ENCODE measurements around the gene ORC5.

ORC5 gene

GRCh38 chr7:104160375-104160774, 47.4 kb downstream of the ORC5 start:
- no peaks in the 10 kb centered on the region for H3K9me3 ChIP-seq (ENCODE audit: control insufficient read depth, low read length)
- H3K27me3 ChIP-seq (ENCODE audit: control insufficient read depth, insufficient read depth, low read length, poor library complexity, severe bottlenecking), result no peaks in the 10 kb centered on the region
- H3K36me3 ChIP-seq (ENCODE audit: control insufficient read depth, insufficient read depth, low read length), result no peaks in the 10 kb centered on the region
- H3K4me3 ChIP-seq (ENCODE audit: insufficient read depth, low read depth, low read length), result no peak overlapping the region
- H3K4me1 ChIP-seq (ENCODE audit: control insufficient read depth, insufficient read depth, low read length), result no peaks in the 10 kb centered on the region
- H3K27ac ChIP-seq (ENCODE audit: insufficient read depth, low read depth, low read length, poor library complexity, severe bottlenecking), result no peak overlapping the region

- 40% methylated on average over 2 of the region's 2 CpGs; no CpG with 5 or more reads in 1 of the 2 experiments for WGBS, 2 experiments
- no peaks in the 10 kb centered on the region for H3K36me3 ChIP-seq (ENCODE audit: control insufficient read depth, insufficient read depth, low read length)
- no peak overlapping the region for H3K27ac ChIP-seq (ENCODE audit: insufficient read depth, low read depth, low read length, poor library complexity, severe bottlenecking)
- no peaks in the 10 kb centered on the region for H3K4me1 ChIP-seq (ENCODE audit: control insufficient read depth, insufficient read depth, low read length)
- no peaks in the 10 kb centered on the region for H3K27me3 ChIP-seq (ENCODE audit: control insufficient read depth, insufficient read depth, low read length, poor library complexity, severe bottlenecking)
- no peak overlapping the region for H3K4me3 ChIP-seq (ENCODE audit: insufficient read depth, low read depth, low read length)
- no peaks in the 10 kb centered on the region for H3K9me3 ChIP-seq (ENCODE audit: control insufficient read depth, low read length)
These were observed 51.0 kb downstream of the ORC5 start for GRCh38 chr7:104156842-104157277.

GRCh38 chr7:104153287-104153686, 54.5 kb downstream of the ORC5 start:
- Histone ChIP-seq H3K27me3 (ENCODE audit: control insufficient read depth, insufficient read depth, low read length, poor library complexity, severe bottlenecking) (no peaks in the 10 kb centered on the region), H3K36me3 (ENCODE audit: control insufficient read depth, insufficient read depth, low read length) (no peaks in the 10 kb centered on the region), H3K4me1 (ENCODE audit: control insufficient read depth, insufficient read depth, low read length) (no peaks in the 10 kb centered on the region), H3K27ac (ENCODE audit: insufficient read depth, low read depth, low read length, poor library complexity, severe bottlenecking) (no peak overlapping the region), H3K4me3 (ENCODE audit: insufficient read depth, low read depth, low read length) (no peak overlapping the region), H3K9me3 (ENCODE audit: control insufficient read depth, low read length) (no peaks in the 10 kb centered on the region)
- WGBS, 2 experiments, result 66 to 72% methylated on average over 4 of the region's 4 CpGs

- 90 to 100% methylated on average over 1 of the region's 1 CpG for WGBS, 2 experiments
- Histone ChIP-seq H3K9me3 (ENCODE audit: control insufficient read depth, low read length) (no peaks in the 10 kb centered on the region), H3K36me3 (ENCODE audit: control insufficient read depth, insufficient read depth, low read length) (no peaks in the 10 kb centered on the region), H3K27me3 (ENCODE audit: control insufficient read depth, insufficient read depth, low read length, poor library complexity, severe bottlenecking) (no peaks in the 10 kb centered on the region), H3K4me3 (ENCODE audit: insufficient read depth, low read depth, low read length) (no peak overlapping the region), H3K27ac (ENCODE audit: insufficient read depth, low read depth, low read length, poor library complexity, severe bottlenecking) (no peak overlapping the region), H3K4me1 (ENCODE audit: control insufficient read depth, insufficient read depth, low read length) (no peaks in the 10 kb centered on the region)
These were observed 55.3 kb downstream of the ORC5 start for GRCh38 chr7:104152468-104152867.

- Histone ChIP-seq H3K9me3 (ENCODE audit: control insufficient read depth, low read length) (no peaks in the 10 kb centered on the region), H3K27me3 (ENCODE audit: control insufficient read depth, insufficient read depth, low read length, poor library complexity, severe bottlenecking) (no peaks in the 10 kb centered on the region), H3K4me1 (ENCODE audit: control insufficient read depth, insufficient read depth, low read length) (no peaks in the 10 kb centered on the region), H3K27ac (ENCODE audit: insufficient read depth, low read depth, low read length, poor library complexity, severe bottlenecking) (no peak overlapping the region), H3K4me3 (ENCODE audit: insufficient read depth, low read depth, low read length) (no peak overlapping the region), H3K36me3 (ENCODE audit: control insufficient read depth, insufficient read depth, low read length) (no peaks in the 10 kb centered on the region)
- 90 to 100% methylated on average over 1 of the region's 1 CpG for WGBS, 2 experiments
These were observed 57.3 kb downstream of the ORC5 start for GRCh38 chr7:104150470-104150869.

- Histone ChIP-seq H3K4me1 (ENCODE audit: control insufficient read depth, insufficient read depth, low read length) (no peaks in the 10 kb centered on the region), H3K9me3 (ENCODE audit: control insufficient read depth, low read length) (no peaks in the 10 kb centered on the region)
These were observed 58.0 kb downstream of the ORC5 start for GRCh38 chr7:104149822-104150221.

GRCh38 chr7:104142147-104142546, 65.7 kb downstream of the ORC5 start:
- H3K9me3 ChIP-seq (ENCODE audit: control insufficient read depth, low read length), result no peaks in the 10 kb centered on the region
- H3K36me3 ChIP-seq (ENCODE audit: control insufficient read depth, insufficient read depth, low read length), result no peaks in the 10 kb centered on the region
- H3K4me3 ChIP-seq (ENCODE audit: insufficient read depth, low read depth, low read length), result no peak overlapping the region
- WGBS, 2 experiments, result 83 to 88% methylated on average over 1 to 2 of the region's 2 CpGs
- H3K4me1 ChIP-seq (ENCODE audit: control insufficient read depth, insufficient read depth, low read length), result no peaks in the 10 kb centered on the region
- no peak overlapping the region for H3K27ac ChIP-seq (ENCODE audit: insufficient read depth, low read depth, low read length, poor library complexity, severe bottlenecking)
- H3K27me3 ChIP-seq (ENCODE audit: control insufficient read depth, insufficient read depth, low read length, poor library complexity, severe bottlenecking), result no peaks in the 10 kb centered on the region

More at GRCh38 chr7:104149822-104150221, 58.0 kb downstream of the ORC5 start:
- Histone ChIP-seq H3K27me3 (ENCODE audit: control insufficient read depth, insufficient read depth, low read length, poor library complexity, severe bottlenecking) (no peaks in the 10 kb centered on the region), H3K4me3 (ENCODE audit: insufficient read depth, low read depth, low read length) (no peak overlapping the region), H3K36me3 (ENCODE audit: control insufficient read depth, insufficient read depth, low read length) (no peaks in the 10 kb centered on the region), H3K27ac (ENCODE audit: insufficient read depth, low read depth, low read length, poor library complexity, severe bottlenecking) (no peak overlapping the region)
- WGBS, 2 experiments, result 96 to 100% methylated on average over 1 to 2 of the region's 2 CpGs

- Histone ChIP-seq H3K36me3 (ENCODE audit: control insufficient read depth, insufficient read depth, low read length) (peaks cover 6% of the 10 kb centered on the region), H3K4me1 (ENCODE audit: control insufficient read depth, insufficient read depth, low read length) (no peaks in the 10 kb centered on the region)
These were observed 69.8 kb downstream of the ORC5 start for GRCh38 chr7:104137971-104138370.

GRCh38 chr7:104137511-104137910, 70.3 kb downstream of the ORC5 start:
- no peaks in the 10 kb centered on the region for H3K27me3 ChIP-seq (ENCODE audit: control insufficient read depth, insufficient read depth, low read length, poor library complexity, severe bottlenecking)
- no peaks in the 10 kb centered on the region for H3K9me3 ChIP-seq (ENCODE audit: control insufficient read depth, low read length)
- H3K27ac ChIP-seq (ENCODE audit: insufficient read depth, low read depth, low read length, poor library complexity, severe bottlenecking), result no peak overlapping the region
- H3K4me1 ChIP-seq (ENCODE audit: control insufficient read depth, insufficient read depth, low read length), result no peaks in the 10 kb centered on the region
- H3K4me3 ChIP-seq (ENCODE audit: insufficient read depth, low read depth, low read length), result no peak overlapping the region
- 93 to 94% methylated on average over 10 of the region's 10 CpGs for WGBS, 2 experiments
- peaks cover 6% of the 10 kb centered on the region for H3K36me3 ChIP-seq (ENCODE audit: control insufficient read depth, insufficient read depth, low read length)

More at GRCh38 chr7:104137971-104138370, 69.8 kb downstream of the ORC5 start:
- WGBS, 2 experiments, result 88 to 89% methylated on average over 7 of the region's 7 CpGs
- no peak overlapping the region for H3K4me3 ChIP-seq (ENCODE audit: insufficient read depth, low read depth, low read length)
- H3K27ac ChIP-seq (ENCODE audit: insufficient read depth, low read depth, low read length, poor library complexity, severe bottlenecking), result no peak overlapping the region
- no peaks in the 10 kb centered on the region for H3K9me3 ChIP-seq (ENCODE audit: control insufficient read depth, low read length)
- no peaks in the 10 kb centered on the region for H3K27me3 ChIP-seq (ENCODE audit: control insufficient read depth, insufficient read depth, low read length, poor library complexity, severe bottlenecking)

- Histone ChIP-seq H3K36me3 (ENCODE audit: control insufficient read depth, insufficient read depth, low read length) (peaks cover 6% of the 10 kb centered on the region), H3K27me3 (ENCODE audit: control insufficient read depth, insufficient read depth, low read length, poor library complexity, severe bottlenecking) (no peaks in the 10 kb centered on the region), H3K4me1 (ENCODE audit: control insufficient read depth, insufficient read depth, low read length) (no peaks in the 10 kb centered on the region), H3K9me3 (ENCODE audit: control insufficient read depth, low read length) (no peaks in the 10 kb centered on the region), H3K4me3 (ENCODE audit: insufficient read depth, low read depth, low read length) (no peak overlapping the region), H3K27ac (ENCODE audit: insufficient read depth, low read depth, low read length, poor library complexity, severe bottlenecking) (no peak overlapping the region)
- WGBS, 2 experiments, result 96% methylated on average over 3 of the region's 3 CpGs
These were observed 70.8 kb downstream of the ORC5 start for GRCh38 chr7:104136981-104137380.

GRCh38 chr7:104136561-104136960, 71.3 kb downstream of the ORC5 start:
- peaks cover 6% of the 10 kb centered on the region for H3K36me3 ChIP-seq (ENCODE audit: control insufficient read depth, insufficient read depth, low read length)
- H3K27me3 ChIP-seq (ENCODE audit: control insufficient read depth, insufficient read depth, low read length, poor library complexity, severe bottlenecking), result no peaks in the 10 kb centered on the region
- WGBS, 2 experiments, result 89% methylated on average over 1 of the region's 2 CpGs; no CpG with 5 or more reads in 1 of the 2 experiments
- no peaks in the 10 kb centered on the region for H3K4me1 ChIP-seq (ENCODE audit: control insufficient read depth, insufficient read depth, low read length)
- no peak overlapping the region for H3K27ac ChIP-seq (ENCODE audit: insufficient read depth, low read depth, low read length, poor library complexity, severe bottlenecking)
- H3K4me3 ChIP-seq (ENCODE audit: insufficient read depth, low read depth, low read length), result no peak overlapping the region
- no peaks in the 10 kb centered on the region for H3K9me3 ChIP-seq (ENCODE audit: control insufficient read depth, low read length)

Measured in ectodermal cell (in vitro differentiated cells).